Measurements from ENCODE around the gene ABLIM3. TPM values are rescaled to one million over a fixed set of nuclear protein-coding genes. Genes with fewer than 3 reads are reported as not detected.

The ABLIM3 gene
- total RNA-seq, 2 experiments from 2014 or later = not detected

DNA sequence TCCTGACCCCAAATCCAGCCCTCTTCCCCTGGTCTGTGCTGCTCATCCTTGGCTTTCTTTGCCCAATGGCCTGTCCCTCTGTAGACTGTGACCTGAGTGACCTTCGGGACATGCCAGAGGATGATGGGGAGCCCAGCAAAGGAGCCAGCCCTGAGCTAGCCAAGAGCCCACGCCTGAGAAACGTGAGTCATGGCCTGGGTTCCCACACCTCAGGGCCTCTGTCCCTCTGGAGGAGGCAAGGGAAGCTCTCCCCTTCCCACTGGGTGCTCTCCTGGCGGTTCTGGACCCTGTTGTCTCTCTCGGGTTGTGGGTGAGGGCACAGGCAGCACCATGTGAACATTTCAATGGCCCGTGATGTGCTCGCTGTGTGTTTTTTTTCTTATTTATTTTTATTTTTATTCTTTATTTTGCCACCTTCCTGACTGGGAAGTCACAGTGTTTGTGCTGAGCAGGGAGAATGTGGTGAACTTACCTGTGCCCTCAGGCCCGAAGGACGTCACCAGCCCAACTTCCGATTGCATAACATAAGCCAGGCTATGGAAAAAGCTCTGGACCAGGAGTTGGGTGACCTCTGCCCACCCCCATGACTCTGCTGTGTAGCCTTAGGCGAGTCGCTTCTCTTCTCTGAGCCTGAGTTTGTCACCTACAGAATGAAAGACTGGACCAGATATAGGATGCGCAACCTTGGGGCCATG lies 159.9 kb downstream of the ABLIM3 start:
- Mint-ChIP-seq H3K4me1 (ENCODE audit: low read depth) (peaks cover 2% of the 10 kb centered on the region), H3K27ac (no peak overlapping the region), H3K36me3 (ENCODE audit: low read depth) (no peaks in the 10 kb centered on the region), H3K27me3 (ENCODE audit: low read depth) (peaks cover 5% of the 10 kb centered on the region), H3K4me3 (no peak overlapping the region), H3K9me3 (ENCODE audit: insufficient read depth) (no peaks in the 10 kb centered on the region)
- ATAC-seq (no peak), DNase-seq (no peak)
- ChIA-PET CTCF (interaction anchor here (0.8 kb wide), 1 partner anchor 133 kb away, joined by 4 read pairs; no protein-coding TSS in a partner anchor), POLR2A (no interaction called here)

DNA sequence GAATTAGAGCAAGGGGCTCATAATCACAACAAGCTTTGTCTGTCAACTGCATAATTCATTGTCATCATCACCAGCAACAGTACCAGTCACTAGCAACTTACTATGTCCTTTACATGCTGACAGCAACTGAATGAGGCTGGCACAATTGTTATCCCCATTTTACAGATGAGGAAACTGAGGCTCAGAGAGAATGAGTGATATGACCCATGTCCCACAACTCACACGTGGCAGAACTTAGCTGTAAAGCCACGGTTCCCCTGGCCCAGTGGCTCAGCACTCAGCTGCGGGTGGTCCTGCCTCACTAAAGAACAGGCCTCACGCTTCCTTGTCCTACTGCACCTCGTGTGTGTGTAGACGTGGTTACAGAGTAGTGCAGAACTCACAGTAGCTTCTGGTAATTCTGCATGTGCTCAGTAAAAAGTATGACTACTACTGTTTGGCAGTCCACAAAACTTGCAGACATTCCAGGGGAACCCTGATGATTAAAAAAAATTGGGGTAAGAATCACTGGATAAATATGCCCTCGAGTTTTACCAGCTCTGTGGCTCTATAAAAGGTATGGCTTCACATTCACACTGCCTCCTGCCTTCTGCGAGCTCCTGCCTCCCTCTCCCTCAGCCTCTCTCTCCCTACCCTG lies 160.6 kb downstream of the ABLIM3 start:
- DNase-seq (no peak), ATAC-seq (no peak)
- H3K4me1 Mint-ChIP-seq (ENCODE audit: low read depth) = peaks cover 2% of the 10 kb centered on the region
- ChIA-PET POLR2A (no interaction called here), CTCF (interaction anchor here (0.8 kb wide), 1 partner anchor 133 kb away, joined by 4 read pairs; no protein-coding TSS in a partner anchor)
- H3K4me3 Mint-ChIP-seq = no peak overlapping the region
- no peaks in the 10 kb centered on the region for H3K9me3 Mint-ChIP-seq (ENCODE audit: insufficient read depth)
- no peaks in the 10 kb centered on the region for H3K36me3 Mint-ChIP-seq (ENCODE audit: low read depth)
- peaks cover 2% of the 10 kb centered on the region for H3K27me3 Mint-ChIP-seq (ENCODE audit: low read depth)
- H3K27ac Mint-ChIP-seq = no peak overlapping the region

DNA sequence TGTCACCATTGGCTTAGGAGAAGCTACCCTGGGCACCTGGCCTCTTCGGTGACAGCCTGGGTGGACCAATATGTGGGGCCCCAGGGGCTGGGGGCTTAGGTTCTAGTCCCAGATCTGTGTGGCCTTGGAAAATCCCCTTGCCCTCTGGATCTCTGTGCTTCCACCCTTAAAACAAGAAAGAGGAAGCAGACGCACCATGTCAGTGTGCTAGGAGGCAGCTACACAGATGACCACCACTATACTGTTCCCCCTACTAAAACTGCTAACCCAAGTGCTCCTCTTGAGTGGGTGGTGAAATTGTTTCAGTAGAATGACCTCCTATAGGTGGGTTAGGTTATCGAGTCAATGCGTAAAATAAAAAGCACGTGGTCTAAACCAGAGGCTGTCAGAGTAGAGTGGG lies 161.3 kb downstream of the ABLIM3 start:
- no peak overlapping the region for H3K4me3 Mint-ChIP-seq
- H3K27ac Mint-ChIP-seq = no peak overlapping the region
- H3K27me3 Mint-ChIP-seq (ENCODE audit: low read depth) = peaks cover 2% of the 10 kb centered on the region

GRCh38 chr5:149303210-149303609 lies 161.9 kb downstream of the ABLIM3 start:
- peaks cover 2% of the 10 kb centered on the region for H3K4me1 Mint-ChIP-seq (ENCODE audit: low read depth)
- ChIA-PET CTCF (no interaction called here), POLR2A (no interaction called here)
- no peak for DNase-seq
- no peaks in the 10 kb centered on the region for H3K9me3 Mint-ChIP-seq (ENCODE audit: insufficient read depth)
- peaks cover 2% of the 10 kb centered on the region for H3K27me3 Mint-ChIP-seq (ENCODE audit: low read depth)
- no peak overlapping the region for H3K4me3 Mint-ChIP-seq
- no peak for ATAC-seq
- H3K36me3 Mint-ChIP-seq (ENCODE audit: low read depth) = no peaks in the 10 kb centered on the region
- H3K27ac Mint-ChIP-seq = no peak overlapping the region

More for the DNA sequence above, 161.3 kb downstream of the ABLIM3 start:
- Mint-ChIP-seq H3K36me3 (ENCODE audit: low read depth) (no peaks in the 10 kb centered on the region), H3K9me3 (ENCODE audit: insufficient read depth) (no peaks in the 10 kb centered on the region), H3K4me1 (ENCODE audit: low read depth) (peaks cover 2% of the 10 kb centered on the region)
- POLR2A ChIA-PET = interaction anchor here (0.6 kb wide), 1 partner anchor 156 kb away, joined by 3 read pairs; no protein-coding TSS in a partner anchor
- ATAC-seq (no peak), DNase-seq (no peak)
- CTCF ChIA-PET = no interaction called here

DNA sequence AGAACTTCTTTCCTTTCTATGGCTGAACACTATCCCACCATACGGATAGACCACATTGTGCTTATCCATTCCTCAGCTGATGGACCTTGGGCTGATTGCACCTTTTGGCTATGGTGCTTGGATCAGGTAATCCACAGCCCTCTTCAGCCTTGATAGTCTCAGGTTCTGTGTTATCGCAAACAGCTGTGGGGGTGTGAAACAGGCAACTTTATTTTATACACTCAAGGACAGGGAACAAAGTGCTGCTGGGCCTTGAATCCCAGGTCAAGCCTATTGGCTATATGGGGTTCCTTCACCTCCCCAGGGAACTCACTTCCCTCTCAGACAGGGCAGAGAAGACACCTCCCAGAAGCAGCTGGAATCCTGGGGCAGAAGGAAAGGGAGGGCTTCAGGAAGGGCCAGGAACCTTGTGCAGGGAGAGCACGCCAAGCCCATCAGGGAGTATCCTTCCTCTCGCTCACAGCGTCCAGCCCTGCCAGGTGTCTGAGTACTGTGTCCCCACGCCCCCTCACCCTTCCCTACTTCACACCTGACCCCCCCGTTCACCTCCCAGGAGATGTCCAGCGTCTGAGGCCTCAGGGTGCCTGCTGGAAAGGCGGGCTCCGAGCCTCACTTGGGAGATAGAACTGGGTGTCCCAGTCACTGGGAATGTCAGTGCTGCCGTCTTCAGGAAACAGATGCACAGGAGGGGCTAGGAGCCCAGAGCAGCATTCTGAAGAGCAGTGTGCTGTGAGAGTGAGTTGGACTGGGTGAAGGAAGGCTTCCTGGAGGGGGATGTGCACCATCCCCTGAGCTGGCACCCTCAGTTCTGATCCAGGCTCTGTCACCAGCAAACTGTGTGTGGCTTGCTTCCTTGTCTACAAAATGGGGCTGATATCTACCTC lies 163.1 kb downstream of the ABLIM3 start:
- Mint-ChIP-seq H3K36me3 (ENCODE audit: low read depth) (no peaks in the 10 kb centered on the region), H3K4me3 (no peak overlapping the region), H3K9me3 (ENCODE audit: insufficient read depth) (no peaks in the 10 kb centered on the region), H3K27me3 (ENCODE audit: low read depth) (peaks cover 2% of the 10 kb centered on the region), H3K27ac (no peak overlapping the region), H3K4me1 (ENCODE audit: low read depth) (no peaks in the 10 kb centered on the region)
- ATAC-seq (no peak), DNase-seq (no peak)
- CTCF ChIA-PET = interaction anchor here (1.5 kb wide), 1 partner anchor 12 kb away, joined by 3 read pairs; no protein-coding TSS in a partner anchor
- POLR2A ChIA-PET = no interaction called here

DNA sequence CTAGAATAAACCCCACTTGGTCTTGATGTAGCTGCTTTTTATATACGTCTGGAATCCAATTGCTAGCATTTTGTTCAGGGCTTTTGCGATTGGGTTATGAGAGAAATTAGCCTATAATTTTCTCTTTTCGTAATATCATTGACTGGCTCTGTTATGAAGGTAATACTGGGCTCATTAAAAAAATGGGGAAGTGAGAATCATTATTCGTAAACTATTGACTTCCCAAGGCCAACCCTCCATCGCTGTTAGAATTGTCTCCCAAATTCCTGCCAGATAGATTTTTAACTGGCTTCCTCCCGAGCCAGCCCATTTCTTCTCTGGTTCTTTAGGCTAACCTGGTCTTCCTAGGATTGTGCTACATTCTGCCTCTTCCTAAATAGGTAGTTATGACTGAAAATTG lies 168.1 kb downstream of the ABLIM3 start:
- no peaks in the 10 kb centered on the region for H3K27me3 Mint-ChIP-seq (ENCODE audit: low read depth)
- POLR2A ChIA-PET = no interaction called here

More for the DNA sequence above, 168.1 kb downstream of the ABLIM3 start:
- CTCF ChIA-PET = interaction anchor here (1.3 to 2.3 kb wide), 4 partner anchors 8 to 63 kb away, joined by 3 to 13 read pairs (median 4); no protein-coding TSS in a partner anchor
- no peak overlapping the region for H3K4me3 Mint-ChIP-seq
- H3K9me3 Mint-ChIP-seq (ENCODE audit: insufficient read depth) = no peaks in the 10 kb centered on the region
- ATAC-seq (no peak), DNase-seq (no peak)
- H3K4me1 Mint-ChIP-seq (ENCODE audit: low read depth) = peaks cover 4% of the 10 kb centered on the region
- H3K27ac Mint-ChIP-seq = no peak overlapping the region
- H3K36me3 Mint-ChIP-seq (ENCODE audit: low read depth) = no peaks in the 10 kb centered on the region

Other genes with a start within 250 kb of the ABLIM3 start
- gene SH3TC2, start 78.4 kb upstream of the ABLIM3 start, total RNA-seq = not detected
- gene AFAP1L1, start 130.4 kb downstream of the ABLIM3 start, total RNA-seq = not detected
- gene GRPEL2, start 204.0 kb downstream of the ABLIM3 start, total RNA-seq = 10 to 100 TPM; 29.9 to 30.0 TPM
- 10 to 100 TPM; 33.9 to 35.0 TPM for gene PCYOX1L, start 216.6 kb downstream of the ABLIM3 start, total RNA-seq
- not detected for gene IL17B, start 237.8 kb downstream of the ABLIM3 start, total RNA-seq

Data from activated CD8-positive, alpha-beta T cell treated with anti-CD3 and anti-CD28 coated beads, Interleukin-2, amount 10 ng/mL, durations not matched to agents 7 days and 5 days (primary cell).